NOMO-1 treated with dmso at 0.1 percent for 144 hours (cell line): ENCODE data around the gene PARP12.
"Not testable (repeated sequence)": the region's sequence is repeated elsewhere in the genome, so short reads cannot be mapped to it uniquely, and the experiment has no call there.

Experiments used
- DNase-seq: peaks from one replicate; lab custom pipeline; 2025; ENCODE audit not compliant: unreplicated experiment; lab: John Stamatoyannopoulos, UW

PARP12 gene

GRCh38 chr7:140062528-140063299, at the start of gene PARP12:
PARP12 (minus strand) TSS chr7:140062951; CDS start chr7:140062847, 104 bp downstream.
- DNase-seq, result peak; percentile 58

- not testable (repeated sequence) for DNase-seq
Observed at GRCh38 chr7:140108777-140109176, 46.0 kb upstream of the PARP12 start.

GRCh38 chr7:140096459-140096858, 33.7 kb upstream of the PARP12 start:
- no peak for DNase-seq

GRCh38 chr7:140093375-140093774, 30.6 kb upstream of the PARP12 start:
- no peak for DNase-seq

- DNase-seq, result no peak
Observed at GRCh38 chr7:140085447-140085846, 22.7 kb upstream of the PARP12 start.

- DNase-seq, result no peak
Observed at GRCh38 chr7:140084972-140085371, 22.2 kb upstream of the PARP12 start.

- DNase-seq, result peak; percentile 20
Observed at GRCh38 chr7:140084142-140084655, 21.4 kb upstream of the PARP12 start.

- DNase-seq, result no peak
Observed at GRCh38 chr7:140082770-140083169, 20.0 kb upstream of the PARP12 start.

GRCh38 chr7:140081774-140082425, 19.1 kb upstream of the PARP12 start:
- no peak for DNase-seq

- DNase-seq, result no peak
Observed at GRCh38 chr7:140080919-140081318, 18.2 kb upstream of the PARP12 start.

- DNase-seq, result no peak
Observed at GRCh38 chr7:140079121-140079536, 16.4 kb upstream of the PARP12 start.

- DNase-seq, result no peak
Observed at GRCh38 chr7:140078392-140078791, 15.6 kb upstream of the PARP12 start.

- DNase-seq, result no peak
Observed at GRCh38 chr7:140074780-140075179, 12.0 kb upstream of the PARP12 start.

GRCh38 chr7:140070546-140070945, 7.8 kb upstream of the PARP12 start:
- DNase-seq, result no peak

GRCh38 chr7:140069298-140069949, 6.7 kb upstream of the PARP12 start:
- DNase-seq, result no peak

- no peak for DNase-seq
Observed at GRCh38 chr7:140068033-140068432, 5.3 kb upstream of the PARP12 start.

GRCh38 chr7:140067052-140067451, 4.3 kb upstream of the PARP12 start:
- no peak for DNase-seq

GRCh38 chr7:140062118-140062527, 628 bp downstream of the PARP12 start:
- DNase-seq, result no peak

- no peak for DNase-seq
Observed at GRCh38 chr7:140061607-140061930, 1.2 kb downstream of the PARP12 start.

- DNase-seq, result no peak
Observed at GRCh38 chr7:140060788-140061606, 1.8 kb downstream of the PARP12 start.

GRCh38 chr7:140060243-140060630, 2.5 kb downstream of the PARP12 start:
- no peak for DNase-seq
